Measurements from ENCODE around the gene CXCR6. TPM values are rescaled to one million over a fixed set of nuclear protein-coding genes. Genes with fewer than 3 reads are reported as not detected.

Gene CXCR6
- total and polyA plus RNA-seq, 2 experiments from 2014 or later, result not detected

DNA sequence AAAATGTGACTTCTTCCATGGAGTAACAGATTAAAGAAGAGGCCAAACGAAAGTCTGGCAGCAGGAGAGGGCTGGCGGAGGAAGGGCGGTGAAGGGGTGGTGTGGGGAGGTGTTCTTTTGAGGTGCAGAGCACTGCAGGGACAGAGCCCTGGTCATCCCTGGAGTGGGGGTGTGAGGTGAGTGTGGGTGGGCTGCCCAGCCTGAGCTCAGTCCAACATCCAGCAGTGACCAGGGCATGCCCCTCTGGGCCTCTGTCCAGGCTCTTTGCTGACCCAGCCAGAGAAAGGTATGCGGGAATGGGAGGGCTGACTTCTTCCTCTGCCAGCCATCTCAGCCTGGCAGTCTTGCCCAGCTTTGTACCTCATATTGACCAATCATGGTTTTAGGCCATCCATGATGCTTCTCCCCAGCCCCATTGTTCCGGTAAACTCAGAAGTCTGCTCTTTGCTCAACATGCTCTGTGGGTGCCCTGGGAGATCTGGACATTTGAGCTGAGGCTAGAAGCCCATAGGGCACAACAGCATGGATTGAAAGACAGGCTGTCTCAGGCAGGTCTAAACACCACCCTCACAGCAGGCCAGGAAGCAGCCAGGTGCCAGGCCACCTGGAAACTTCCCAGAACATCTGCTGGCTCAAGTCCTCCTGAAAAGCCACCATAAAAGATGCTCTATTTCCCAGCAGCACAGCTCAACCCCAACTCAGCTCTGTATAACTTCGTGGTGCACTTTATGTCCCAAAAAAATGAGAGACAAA lies 25.9 kb upstream of the CXCR6 start:
- Histone ChIP-seq H3K4me2 (ENCODE audit: unreplicated experiment) (no peak overlapping the region), H3K9me2 (ENCODE audit: insufficient read depth) (no peaks in the 10 kb centered on the region), H3K27ac (no peak overlapping the region), H3K36me3 (ENCODE audit: low read depth) (no peaks in the 10 kb centered on the region), H3K4me3 (no peak overlapping the region), H3K9me3 (ENCODE audit: low read depth) (no peaks in the 10 kb centered on the region), H2AFZ (no peak overlapping the region), H4K20me1 (ENCODE audit: insufficient read depth) (no peaks in the 10 kb centered on the region), H3F3A (ENCODE audit: insufficient read depth) (no peaks in the 10 kb centered on the region), H3K4me1 (ENCODE audit: insufficient read depth) (peaks cover 10% of the 10 kb centered on the region), H3K27me3 (replicated peaks; ENCODE audit: insufficient read depth) (no peaks in the 10 kb centered on the region), H3K9ac (no peak overlapping the region), H3K79me2 (ENCODE audit: insufficient read depth) (no peaks in the 10 kb centered on the region)
- DNase-seq, result no peak
- no peak for TF ChIP-seq EZH2phosphoT487 (IDR thresholded peaks at IDR 0.05; ENCODE audit: insufficient read depth, low read depth)
- TF ChIP-seq EZH2 (IDR thresholded peaks at IDR 0.05; ENCODE audit: insufficient read depth, poor library complexity, severe bottlenecking), result no peak
- in situ Hi-C loops (cut with MboI), result no loop called here
- 86 to 90% methylated on average over 6 of the region's 6 CpGs for WGBS, 2 experiments (ENCODE audit: low coverage in 1 of 2, low lambda C conversion rate in 2 of 2, missing lambda C conversion rate in 2 of 2)

GRCh38 chr3:45921158-45922038 lies 21.9 kb upstream of the CXCR6 start:
- in situ Hi-C loops (cut with MboI), result no loop called here
- Histone ChIP-seq H3F3A (ENCODE audit: insufficient read depth) (no peaks in the 10 kb centered on the region), H3K9me2 (ENCODE audit: insufficient read depth) (no peaks in the 10 kb centered on the region), H3K4me1 (ENCODE audit: insufficient read depth) (no peaks in the 10 kb centered on the region), H3K9ac (no peak overlapping the region), H3K27me3 (replicated peaks; ENCODE audit: insufficient read depth) (no peaks in the 10 kb centered on the region), H4K20me1 (ENCODE audit: insufficient read depth) (no peaks in the 10 kb centered on the region), H3K4me2 (ENCODE audit: unreplicated experiment) (no peak overlapping the region), H3K4me3 (no peak overlapping the region), H3K9me3 (ENCODE audit: low read depth) (no peaks in the 10 kb centered on the region), H2AFZ (no peak overlapping the region), H3K79me2 (ENCODE audit: insufficient read depth) (no peaks in the 10 kb centered on the region), H3K27ac (no peak overlapping the region), H3K36me3 (ENCODE audit: low read depth) (no peaks in the 10 kb centered on the region)
- no peak for TF ChIP-seq EZH2phosphoT487 (IDR thresholded peaks at IDR 0.05; ENCODE audit: insufficient read depth, low read depth)
- TF ChIP-seq EZH2 (IDR thresholded peaks at IDR 0.05; ENCODE audit: insufficient read depth, poor library complexity, severe bottlenecking), result no peak
- 78 to 79% methylated on average over 14 of the region's 14 CpGs for WGBS, 2 experiments (ENCODE audit: low coverage in 1 of 2, low lambda C conversion rate in 2 of 2, missing lambda C conversion rate in 2 of 2)
- no peak for DNase-seq

DNA sequence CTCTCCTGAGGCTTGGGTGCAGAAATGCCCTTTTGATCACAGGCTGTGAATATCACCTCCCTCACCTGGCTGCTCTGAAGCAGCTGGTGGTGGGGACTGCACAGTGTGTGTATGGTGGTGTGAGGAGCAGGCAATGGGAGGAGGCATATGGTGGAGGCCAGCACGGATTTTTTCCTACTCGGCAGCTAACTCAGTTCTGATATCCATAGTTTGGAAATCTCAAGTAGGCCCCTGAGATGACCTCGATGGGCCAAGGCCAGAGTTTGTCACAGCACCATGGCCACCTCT lies 21.3 kb upstream of the CXCR6 start:
- Histone ChIP-seq H3K9ac (no peak overlapping the region), H3K79me2 (ENCODE audit: insufficient read depth) (no peaks in the 10 kb centered on the region), H3K27ac (no peak overlapping the region), H3K36me3 (ENCODE audit: low read depth) (no peaks in the 10 kb centered on the region), H4K20me1 (ENCODE audit: insufficient read depth) (no peaks in the 10 kb centered on the region), H2AFZ (no peak overlapping the region), H3K4me2 (ENCODE audit: unreplicated experiment) (no peak overlapping the region), H3K9me3 (ENCODE audit: low read depth) (no peaks in the 10 kb centered on the region), H3K4me1 (ENCODE audit: insufficient read depth) (no peaks in the 10 kb centered on the region), H3F3A (ENCODE audit: insufficient read depth) (no peaks in the 10 kb centered on the region), H3K27me3 (replicated peaks; ENCODE audit: insufficient read depth) (no peaks in the 10 kb centered on the region), H3K4me3 (no peak overlapping the region), H3K9me2 (ENCODE audit: insufficient read depth) (no peaks in the 10 kb centered on the region)
- no peak for TF ChIP-seq EZH2 (IDR thresholded peaks at IDR 0.05; ENCODE audit: insufficient read depth, poor library complexity, severe bottlenecking)
- no peak for TF ChIP-seq EZH2phosphoT487 (IDR thresholded peaks at IDR 0.05; ENCODE audit: insufficient read depth, low read depth)
- no peak for DNase-seq
- 89 to 90% methylated on average over 3 of the region's 3 CpGs for WGBS, 2 experiments (ENCODE audit: low coverage in 1 of 2, low lambda C conversion rate in 2 of 2, missing lambda C conversion rate in 2 of 2)
- in situ Hi-C loops (cut with MboI), result no loop called here

DNA sequence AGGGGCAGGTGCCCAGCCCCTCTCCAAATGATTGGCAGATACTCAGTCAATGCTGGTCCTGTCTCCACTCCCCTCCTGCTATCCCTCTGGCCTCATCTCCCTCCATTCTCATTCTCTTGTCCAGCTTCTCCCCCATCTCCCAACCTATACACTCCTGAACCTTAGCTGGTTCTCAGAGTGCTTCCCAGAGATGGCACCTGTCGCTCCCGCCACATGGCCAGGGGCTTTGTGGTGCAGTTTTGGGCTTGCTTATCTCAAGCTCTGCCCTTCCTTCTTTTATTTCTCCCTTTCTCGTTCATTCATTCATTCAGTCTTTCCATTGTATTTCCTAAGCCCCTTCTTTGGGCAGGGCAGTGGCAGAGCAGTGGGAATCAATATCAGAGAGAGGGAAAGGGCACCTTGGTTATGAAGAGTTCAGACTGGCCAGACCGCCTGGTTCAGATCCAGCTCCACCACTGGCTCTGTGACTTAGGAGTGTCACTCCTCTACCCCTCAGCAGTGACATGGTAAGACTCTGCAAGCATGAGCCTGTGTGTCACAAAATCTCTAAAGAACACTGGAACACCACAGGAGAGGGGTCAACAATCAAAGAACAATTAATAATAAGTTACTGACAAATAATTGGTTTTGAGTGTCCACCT lies 20.2 kb upstream of the CXCR6 start:
- H2AFZ ChIP-seq, result no peak overlapping the region
- TF ChIP-seq EZH2 (IDR thresholded peaks at IDR 0.05; ENCODE audit: insufficient read depth, poor library complexity, severe bottlenecking) (no peak), EZH2phosphoT487 (IDR thresholded peaks at IDR 0.05; ENCODE audit: insufficient read depth, low read depth) (no peak)
- no peak for DNase-seq
- H3F3A ChIP-seq (ENCODE audit: insufficient read depth), result no peaks in the 10 kb centered on the region; the same call in 1 of the 2 replicates
- no peaks in the 10 kb centered on the region for H3K9me2 ChIP-seq (ENCODE audit: insufficient read depth)
- in situ Hi-C loops (cut with MboI), result no loop called here
- 99 to 100% methylated on average over 4 of the region's 4 CpGs for WGBS, 2 experiments (ENCODE audit: low coverage in 1 of 2, low lambda C conversion rate in 2 of 2, missing lambda C conversion rate in 2 of 2)
- H3K4me2 ChIP-seq (ENCODE audit: unreplicated experiment), result no peak overlapping the region
- no peak overlapping the region for H3K9ac ChIP-seq
- H3K9me3 ChIP-seq (ENCODE audit: low read depth), result no peaks in the 10 kb centered on the region
- no peaks in the 10 kb centered on the region for H3K79me2 ChIP-seq (ENCODE audit: insufficient read depth)
- H3K4me3 ChIP-seq, result no peak overlapping the region
- no peaks in the 10 kb centered on the region for H3K36me3 ChIP-seq (ENCODE audit: low read depth)
- H3K4me1 ChIP-seq (ENCODE audit: insufficient read depth), result peaks cover 5% of the 10 kb centered on the region; the same call in 1 of the 2 replicates
- no peaks in the 10 kb centered on the region for H3K27me3 ChIP-seq (replicated peaks; ENCODE audit: insufficient read depth)
- H4K20me1 ChIP-seq (ENCODE audit: insufficient read depth), result no peaks in the 10 kb centered on the region
- H3K27ac ChIP-seq, result no peak overlapping the region

Data from GM23248 (cell line).